Common myeloid progenitor, CD34-positive (primary cell): Measurements from ENCODE around the gene CACNA1H.

ENCODE experiments used
- CTCF ChIA-PET: fragments of 350-600 bp; sonication (Branson Sonifier 250); formaldehyde crosslinking; loops from one replicate; lab custom pipeline; 2021; ENCODE audit warnings: antibody characterized with exemption; lab: Charles Lee
- POLR2A ChIA-PET: fragments of 350-600 bp; sonication (Branson Sonifier 250); formaldehyde crosslinking; loops from one replicate; lab custom pipeline; 2021; ENCODE audit warnings: antibody characterized with exemption; lab: Charles Lee
- DNase-seq, 3 donors: peaks; one replicate each; pipeline versions ENCODE4 v3.0.0 to v3.0.0-alpha.2; 2013
- H3K27ac ChIP-seq, 2 experiments: 1 replicate in 1 of 2; 2 replicates in 1 of 2; pipeline ENCODE4 v1.7.0; 2013; ENCODE audit warnings: inconsistent platforms in 2 of 2, low read length in 2 of 2, mild to moderate bottlenecking in 2 of 2, low read depth in 1 of 2, moderate library complexity in 1 of 2; ENCODE audit not compliant: severe bottlenecking in 2 of 2, insufficient read depth in 1 of 2, poor library complexity in 1 of 2
- H3K27me3 ChIP-seq, 5 experiments: replicated peaks in 2 of 5; 1 replicate in 3 of 5; 2 replicates in 2 of 5; pipeline versions ENCODE4 v1.6.1 to v1.7.0; 2013; ENCODE audit warnings: low read length in 4 of 5, mild to moderate bottlenecking in 2 of 5, moderate library complexity in 2 of 5, inconsistent platforms in 1 of 5; ENCODE audit not compliant: insufficient read depth in 5 of 5, control insufficient read depth in 4 of 5
- H3K36me3 ChIP-seq, 4 experiments: 1 replicate in 2 of 4; 2 replicates in 2 of 4; pipeline versions ENCODE4 v1.6.1 to v1.7.0; 2013; ENCODE audit warnings: low read length in 3 of 4, control low read depth in 1 of 4, mild to moderate bottlenecking in 1 of 4; ENCODE audit not compliant: control insufficient read depth in 4 of 4, insufficient read depth in 4 of 4
- H3K4me1 ChIP-seq, 4 experiments: 1 replicate in 3 of 4; 2 replicates in 1 of 4; pipeline versions ENCODE4 v1.6.1 to v1.7.1; 2013; ENCODE audit warnings: low read length in 3 of 4, mild to moderate bottlenecking in 3 of 4, control low read depth in 1 of 4, inconsistent platforms in 1 of 4, moderate library complexity in 1 of 4; ENCODE audit not compliant: control insufficient read depth in 4 of 4, insufficient read depth in 4 of 4; ENCODE audit errors: control extremely low read depth in 1 of 4
- H3K4me3 ChIP-seq, 7 experiments: 1 replicate in 4 of 7; 2 replicates in 3 of 7; pipeline versions ENCODE4 v1.5.1 to v1.7.0; 2013; ENCODE audit warnings: mild to moderate bottlenecking in 7 of 7, low read length in 6 of 7, moderate library complexity in 6 of 7, inconsistent platforms in 2 of 7, low read depth in 2 of 7, control low read depth in 1 of 7; ENCODE audit not compliant: insufficient read depth in 4 of 7, control insufficient read depth in 1 of 7; ENCODE audit errors: extremely low read depth in 1 of 7
- H3K9me3 ChIP-seq, 5 experiments: 1 replicate in 4 of 5; 2 replicates in 1 of 5; pipeline versions ENCODE4 v1.6.1 to v1.7.1; 2013; ENCODE audit warnings: low read length in 4 of 5, mild to moderate bottlenecking in 2 of 5, inconsistent platforms in 1 of 5, low read depth in 1 of 5, moderate library complexity in 1 of 5; ENCODE audit not compliant: control insufficient read depth in 4 of 5, insufficient read depth in 2 of 5; ENCODE audit errors: control extremely low read depth in 1 of 5
- whole genome bisulfite sequencing: methylation state at CpG from one replicate; pipeline ENCODE4 v1.1.5; 2013; ENCODE audit not compliant: insufficient coverage; 5-methylcytosine and 5-hydroxymethylcytosine counted together

CACNA1H gene

DNA sequence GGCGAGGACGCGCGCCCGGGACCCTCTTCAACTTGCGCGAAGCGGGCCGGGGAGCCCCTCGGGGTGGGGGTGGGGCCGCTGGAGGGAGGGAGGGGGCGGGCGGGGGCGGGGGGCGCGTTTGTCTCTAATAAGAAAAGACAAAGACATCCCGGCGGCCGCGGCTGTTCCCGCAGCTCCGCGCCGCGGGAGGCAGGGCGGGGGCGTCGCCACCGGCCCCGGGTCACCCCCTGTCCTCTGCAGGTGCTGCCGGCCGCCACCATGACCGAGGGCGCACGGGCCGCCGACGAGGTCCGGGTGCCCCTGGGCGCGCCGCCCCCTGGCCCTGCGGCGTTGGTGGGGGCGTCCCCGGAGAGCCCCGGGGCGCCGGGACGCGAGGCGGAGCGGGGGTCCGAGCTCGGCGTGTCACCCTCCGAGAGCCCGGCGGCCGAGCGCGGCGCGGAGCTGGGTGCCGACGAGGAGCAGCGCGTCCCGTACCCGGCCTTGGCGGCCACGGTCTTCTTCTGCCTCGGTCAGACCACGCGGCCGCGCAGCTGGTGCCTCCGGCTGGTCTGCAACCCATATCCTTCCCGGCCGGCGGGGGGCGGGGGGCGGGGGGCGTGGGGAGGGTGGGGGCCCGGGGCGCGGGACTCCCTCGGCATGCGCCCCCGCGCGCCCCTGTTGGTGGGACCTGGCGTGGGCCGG lies 714 bp downstream of the CACNA1H start:
- POLR2A ChIA-PET, result no interaction called here
- Histone ChIP-seq H3K27me3 (peaks cover 0 to 88% (median 22%) of the 10 kb centered on the region in 5 experiments), H3K4me1 (peaks cover 0 to 15% (median 4%) of the 10 kb centered on the region in 4 experiments), H3K9me3 (peaks cover 0 to 4% (median 0%) of the 10 kb centered on the region in 5 experiments), H3K36me3 (no peaks in the 10 kb centered on the region), H3K27ac (no peak overlapping the region), H3K4me3 (peak overlapping the region in 1 of 7 experiments; percentile 19)
- no peak for DNase-seq
- 2% methylated on average over 37 of the region's 94 CpGs for WGBS
- CTCF ChIA-PET, result no interaction called here

DNA sequence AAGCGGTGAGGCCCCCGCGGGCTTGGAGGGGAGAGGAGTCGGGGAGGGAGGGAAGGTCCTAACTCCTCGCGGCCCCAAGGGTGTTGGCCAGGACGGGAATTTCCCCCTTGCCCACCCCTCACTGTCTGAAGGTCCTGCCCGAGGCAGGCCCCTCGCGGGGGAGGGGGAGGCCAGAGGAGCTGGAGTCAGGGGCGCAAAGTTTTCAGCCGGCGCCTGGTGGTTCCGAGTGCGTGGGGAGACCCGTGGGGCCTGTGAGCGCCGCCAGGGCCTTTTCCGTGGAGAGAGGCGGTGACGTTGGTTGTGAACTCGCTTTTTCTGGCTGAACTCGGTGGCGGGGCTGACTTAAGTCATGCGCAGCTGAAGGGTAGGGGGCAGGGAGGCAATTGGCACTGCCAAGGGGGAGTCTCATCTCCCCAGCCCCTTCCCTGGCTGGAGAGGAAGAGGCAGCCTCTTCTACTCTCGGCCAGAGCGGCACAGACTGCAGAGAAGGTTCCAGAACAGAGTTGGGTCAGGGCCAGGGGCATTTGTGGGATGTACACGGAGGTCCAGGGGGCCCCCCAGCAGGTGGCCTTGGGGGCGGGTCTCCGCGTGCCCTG lies 1.5 kb downstream of the CACNA1H start:
- 38% methylated on average over 24 of the region's 31 CpGs for WGBS
- Histone ChIP-seq H3K36me3 (no peaks in the 10 kb centered on the region), H3K9me3 (peaks cover 0 to 4% (median 0%) of the 10 kb centered on the region in 5 experiments), H3K4me3 (no peak overlapping the region), H3K27ac (no peak overlapping the region), H3K4me1 (peaks cover 0 to 15% (median 4%) of the 10 kb centered on the region in 4 experiments), H3K27me3 (peaks cover 0 to 88% (median 22%) of the 10 kb centered on the region in 5 experiments)
- POLR2A ChIA-PET, result no interaction called here
- DNase-seq, result no peak
- CTCF ChIA-PET, result no interaction called here

DNA sequence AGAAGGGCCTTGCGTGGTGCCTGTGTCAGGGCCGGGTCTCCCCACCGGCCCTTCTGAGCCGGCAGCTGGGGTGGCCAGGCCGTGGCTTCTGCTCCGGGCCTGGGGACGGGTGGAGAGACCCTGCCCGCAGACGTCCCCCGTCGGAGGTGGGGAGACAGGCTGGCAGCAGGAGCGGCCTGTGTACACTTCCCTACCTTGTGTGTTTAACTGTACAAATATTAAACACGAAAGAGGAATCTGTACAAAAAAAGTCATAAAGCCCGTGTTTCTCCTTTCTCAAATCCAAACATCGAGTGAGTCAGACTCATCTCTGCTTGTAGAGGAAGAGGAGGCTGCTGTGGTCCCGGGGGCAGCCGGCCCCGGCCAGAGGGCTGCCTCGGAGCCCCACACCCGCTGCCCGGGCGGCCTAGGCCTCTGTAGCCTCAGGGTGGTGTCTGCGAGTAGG lies 2.0 kb downstream of the CACNA1H start:
- no peaks in the 10 kb centered on the region for H3K36me3 ChIP-seq
- ChIA-PET CTCF (no interaction called here), POLR2A (no interaction called here)
- H3K27me3 ChIP-seq, result peaks cover 0 to 89% (median 22%) of the 10 kb centered on the region in 5 experiments
- 92% methylated on average over 9 of the region's 23 CpGs for WGBS
- no peak overlapping the region for H3K4me3 ChIP-seq
- H3K9me3 ChIP-seq, result peaks cover 0 to 4% (median 0%) of the 10 kb centered on the region in 5 experiments
- peaks cover 0 to 15% (median 4%) of the 10 kb centered on the region in 4 experiments for H3K4me1 ChIP-seq
- H3K27ac ChIP-seq, result no peak overlapping the region
- DNase-seq, result no peak

DNA sequence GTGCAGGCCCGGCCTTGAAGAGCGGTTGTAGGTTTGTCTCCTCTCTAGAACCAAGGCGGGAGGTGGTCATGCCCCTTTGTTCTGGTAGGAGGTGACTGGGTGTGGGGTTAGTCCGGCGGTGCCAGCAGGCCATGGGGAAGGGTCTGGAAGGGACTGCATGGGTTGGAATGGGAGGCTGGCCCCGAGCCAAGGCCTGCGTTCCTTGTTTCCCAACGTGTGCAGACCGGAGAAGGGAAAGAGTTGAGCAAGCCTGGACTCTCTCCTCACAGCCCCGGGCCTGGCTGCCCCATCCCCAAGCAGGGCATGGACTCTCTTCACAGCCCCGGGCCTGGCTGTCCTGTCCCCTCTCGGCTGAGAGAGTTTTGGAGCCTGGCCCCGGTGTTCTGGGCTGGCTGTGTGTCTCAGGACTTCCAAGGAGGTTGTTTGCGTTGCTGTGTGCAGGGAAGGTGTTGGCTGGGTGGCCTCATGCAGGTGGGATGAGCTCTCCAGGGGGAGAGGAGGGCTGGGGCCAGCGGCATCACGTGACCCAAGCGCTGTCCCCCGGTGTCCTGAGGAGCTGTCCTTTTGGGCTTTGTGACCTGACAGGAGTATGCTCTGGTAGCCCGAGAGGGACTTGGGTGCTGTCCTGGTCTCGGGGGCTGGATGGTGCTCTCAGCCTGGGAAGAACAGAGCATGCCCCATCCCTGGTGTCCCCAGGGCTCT lies 2.6 kb downstream of the CACNA1H start:
- peaks cover 0 to 89% (median 22%) of the 10 kb centered on the region in 5 experiments for H3K27me3 ChIP-seq
- 82% methylated on average over 13 of the region's 20 CpGs for WGBS
- peaks cover 0 to 4% (median 0%) of the 10 kb centered on the region in 5 experiments for H3K9me3 ChIP-seq
- H3K4me3 ChIP-seq, result no peak overlapping the region
- H3K36me3 ChIP-seq, result no peaks in the 10 kb centered on the region
- POLR2A ChIA-PET, result no interaction called here
- H3K4me1 ChIP-seq, result peaks cover 0 to 15% (median 4%) of the 10 kb centered on the region in 4 experiments
- CTCF ChIA-PET, result interaction anchor here (0.6 kb wide), 1 partner anchor 20 kb away, joined by 3 read pairs; no protein-coding TSS in a partner anchor
- no peak overlapping the region for H3K27ac ChIP-seq
- no peak for DNase-seq

DNA sequence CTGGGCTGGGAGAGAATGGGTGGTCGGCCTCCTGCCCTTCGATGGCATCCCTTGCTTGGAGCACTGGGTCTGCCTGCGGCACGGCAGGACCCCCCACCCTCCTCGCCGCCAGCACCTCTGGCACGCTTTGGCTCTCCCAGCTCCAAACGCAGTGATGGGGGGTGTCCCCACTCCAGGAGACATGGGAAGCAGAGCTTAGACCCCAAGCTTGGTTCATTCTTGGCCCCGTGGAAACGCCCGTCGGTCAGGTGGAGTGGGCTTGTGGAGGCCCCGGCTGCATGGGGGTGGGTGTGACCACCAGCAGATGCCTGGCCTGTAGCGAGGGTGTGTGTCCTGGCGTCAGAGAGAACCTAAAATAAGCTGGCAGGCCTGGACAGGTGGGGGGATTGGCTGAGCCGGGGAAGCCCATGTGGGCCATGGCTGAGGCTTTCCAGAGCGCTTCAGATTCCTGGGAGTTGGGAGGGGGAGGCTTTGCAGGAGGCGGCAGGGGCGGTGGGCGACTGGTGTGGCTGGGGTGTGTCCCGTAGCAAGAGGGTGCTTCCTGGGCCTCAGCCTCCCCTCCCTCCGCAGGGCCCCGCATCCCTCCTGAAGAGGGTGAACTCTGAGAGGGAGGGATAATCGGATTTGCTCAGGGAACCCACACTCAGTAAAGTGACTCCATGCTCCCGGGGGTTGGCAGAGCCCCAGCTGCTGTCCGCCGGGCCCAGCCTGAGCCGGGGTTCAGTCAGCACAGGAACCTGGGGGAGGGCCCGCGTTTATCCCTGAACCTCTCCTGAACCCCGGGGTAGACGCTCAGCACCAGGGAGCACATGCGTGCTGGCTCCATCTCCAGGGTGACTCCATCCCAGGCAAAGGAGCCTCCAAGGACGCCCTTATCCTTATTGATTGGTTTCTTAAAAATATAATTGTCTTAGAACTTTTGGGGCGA lies 3.4 kb downstream of the CACNA1H start:
- no peak for DNase-seq
- Histone ChIP-seq H3K9me3 (no peaks in the 10 kb centered on the region), H3K27me3 (peaks cover 0 to 89% (median 21%) of the 10 kb centered on the region in 5 experiments), H3K27ac (no peak overlapping the region), H3K36me3 (no peaks in the 10 kb centered on the region), H3K4me1 (peaks cover 0 to 15% (median 4%) of the 10 kb centered on the region in 4 experiments), H3K4me3 (no peak overlapping the region)
- WGBS, result 92% methylated on average over 25 of the region's 35 CpGs
- ChIA-PET CTCF (interaction anchor here (0.6 kb wide), 1 partner anchor 21 kb away, joined by 3 read pairs; no protein-coding TSS in a partner anchor), POLR2A (no interaction called here)

DNA sequence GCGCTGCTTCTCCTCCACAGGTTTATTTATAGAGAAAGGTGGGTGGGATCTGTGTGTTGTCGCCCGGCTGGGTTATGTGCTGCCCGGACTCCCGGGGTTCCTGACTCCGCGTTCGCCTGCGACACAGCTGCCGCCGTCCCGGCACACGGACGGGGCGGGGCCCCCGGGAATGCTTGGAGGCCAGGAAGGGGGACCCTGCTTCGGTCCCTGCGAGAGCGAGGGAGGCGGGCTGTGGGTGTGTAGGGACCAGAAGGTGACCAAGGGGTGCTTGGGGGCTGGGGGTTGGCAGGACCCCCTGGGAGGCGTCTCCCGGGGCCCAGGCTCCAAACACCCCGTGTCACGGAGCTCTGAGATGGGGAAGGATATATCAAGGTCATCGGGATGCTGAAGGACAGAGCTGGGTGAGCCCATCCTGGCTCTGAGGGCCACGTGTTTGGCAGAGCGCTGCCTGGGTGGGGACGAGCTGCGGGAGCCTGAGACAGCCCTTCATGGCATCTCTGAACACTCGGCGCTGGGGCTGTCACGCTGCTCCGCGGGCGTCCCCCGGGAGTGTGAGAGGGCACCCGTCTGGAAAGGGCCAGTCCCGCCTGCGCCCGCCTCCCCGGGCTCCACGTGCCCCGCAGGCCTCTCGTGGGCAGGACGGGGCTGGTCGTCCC lies 4.2 kb downstream of the CACNA1H start:
- no peak overlapping the region for H3K4me3 ChIP-seq
- no peak overlapping the region for H3K27ac ChIP-seq
- CTCF ChIA-PET, result no interaction called here
- no peaks in the 10 kb centered on the region for H3K36me3 ChIP-seq
- WGBS, result 95% methylated on average over 30 of the region's 46 CpGs
- H3K27me3 ChIP-seq, result peaks cover 0 to 85% (median 14%) of the 10 kb centered on the region in 5 experiments
- POLR2A ChIA-PET, result no interaction called here
- DNase-seq, result no peak
- H3K9me3 ChIP-seq, result no peaks in the 10 kb centered on the region
- peaks cover 0 to 13% (median 4%) of the 10 kb centered on the region in 4 experiments for H3K4me1 ChIP-seq
